HS-27A (cell line): ENCODE results near the gene FOXA3.
A peak's percentile ranks its signal among the peaks of the same experiment; 100 is the strongest.

Source experiments
- DNase-seq: peaks from one replicate; pipeline ENCODE4 v3.0.0-alpha.2; 2012; ENCODE audit warnings: low read depth, missing footprints

Gene FOXA3

DNA sequence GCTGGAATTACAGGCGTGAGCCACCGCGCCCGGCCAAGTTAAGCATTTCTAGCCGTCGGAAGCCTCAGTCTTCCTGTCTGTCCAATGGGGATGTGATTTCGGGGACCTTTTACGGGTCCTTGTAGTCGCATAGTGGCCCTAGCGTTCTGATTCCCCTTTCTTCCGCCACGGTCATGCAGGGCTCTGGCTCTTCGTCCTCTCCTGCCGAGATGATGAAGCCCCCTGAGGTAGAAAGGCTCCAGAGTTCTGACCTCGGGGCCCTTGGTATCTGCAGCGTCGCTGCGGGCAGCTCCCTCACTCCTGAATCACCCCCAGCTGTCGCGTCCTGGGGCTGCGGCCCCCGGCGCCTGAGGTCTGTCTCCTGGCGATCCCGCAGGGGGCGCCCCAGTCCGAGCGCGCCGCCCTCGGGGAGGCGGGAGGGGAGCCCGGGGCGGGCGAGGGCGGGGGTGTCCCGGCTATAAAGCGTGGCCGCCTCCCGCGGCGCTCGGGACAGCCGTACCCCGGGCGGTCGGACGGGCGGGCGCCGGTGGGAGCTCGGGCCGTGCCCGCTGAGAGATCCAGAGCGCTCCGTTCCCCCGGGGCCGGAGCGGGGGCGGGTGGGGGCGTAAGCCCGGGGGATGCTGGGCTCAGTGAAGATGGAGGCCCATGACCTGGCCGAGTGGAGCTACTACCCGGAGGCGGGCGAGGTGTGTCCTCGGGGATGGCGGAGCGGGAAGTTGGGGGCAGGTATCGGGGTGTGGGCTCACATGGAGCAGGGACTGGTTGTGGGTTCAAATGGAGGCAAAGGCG lies at the start of gene FOXA3:
TSS of gene FOXA3 (plus strand) at position 487 of the 789 bp plus-strand sequence. CDS start at position 618, 131 bp downstream.
- DNase-seq: no peak

DNA sequence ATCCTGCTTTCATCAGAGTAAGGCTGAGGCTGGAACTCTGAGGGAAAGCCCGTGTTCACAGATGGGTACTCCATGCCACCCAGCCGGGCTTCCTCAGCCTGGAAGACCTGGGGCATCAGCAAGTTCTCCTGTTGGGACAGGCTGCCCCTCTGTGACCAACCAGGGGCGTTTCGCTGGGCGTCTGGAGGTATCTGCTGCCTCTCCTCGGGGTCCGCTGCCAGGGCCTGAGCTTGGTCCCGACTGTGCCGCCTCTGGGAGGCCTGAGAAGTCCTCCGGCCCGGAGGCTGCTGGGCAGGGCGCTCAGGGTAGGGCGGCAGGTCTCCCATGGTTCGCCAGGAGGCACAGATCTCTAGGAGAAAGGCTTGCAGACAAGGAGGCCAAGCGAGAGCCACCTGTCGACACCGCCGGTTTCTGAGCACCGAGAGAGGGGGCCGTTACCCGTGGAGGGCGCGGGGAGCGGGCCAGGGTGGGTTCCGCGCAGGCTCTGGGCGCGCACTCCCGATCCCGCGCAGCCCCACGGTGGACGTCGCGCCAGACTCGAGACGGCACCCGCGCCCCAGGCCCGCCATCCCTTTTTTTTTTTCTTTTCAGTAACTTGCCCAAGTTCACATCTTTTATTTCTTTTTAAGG lies 49.2 kb upstream of the FOXA3 start, which contains the start of gene RSPH6A:
TSS of gene RSPH6A (minus strand) at position 458 of the 630 bp plus-strand sequence. CDS start at position 326, 132 bp downstream.
- DNase-seq: no peak

DNA sequence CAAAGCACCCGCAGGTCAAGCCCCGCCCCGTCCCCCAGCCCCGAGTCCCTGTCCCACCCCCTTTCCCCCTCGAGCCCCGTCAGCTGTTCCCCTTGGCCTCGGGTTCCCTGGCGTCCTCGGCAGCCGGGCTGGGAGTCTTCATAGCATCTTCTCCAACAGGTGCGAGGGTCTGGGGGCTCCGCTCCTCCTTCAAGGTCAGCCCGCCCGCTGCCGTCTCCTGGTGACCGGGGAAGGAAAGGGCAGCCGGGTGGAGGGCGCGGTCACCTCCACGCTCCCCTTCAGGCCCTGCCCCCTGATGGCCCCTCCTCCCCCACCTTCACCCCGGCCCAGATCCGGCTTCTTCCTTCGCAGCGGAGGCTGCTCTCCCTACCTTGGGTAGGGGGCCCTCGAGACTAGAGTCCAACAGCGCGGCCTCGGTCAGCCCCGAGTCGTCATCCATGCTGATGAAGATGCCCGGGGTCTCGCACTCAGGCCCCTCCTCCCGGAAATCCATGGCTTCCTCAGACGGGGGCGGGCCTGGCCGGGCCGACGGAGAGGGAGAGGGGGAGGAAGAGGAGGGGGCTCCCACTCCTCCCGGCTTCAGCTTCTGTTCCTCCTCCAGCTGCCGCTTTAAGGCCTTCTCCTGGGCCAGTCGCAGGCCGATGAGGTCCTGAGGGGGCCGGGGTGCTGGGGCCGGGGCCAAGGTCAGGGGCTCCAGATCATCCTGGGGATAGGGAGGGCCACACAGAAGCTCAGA lies 48.5 kb upstream of the FOXA3 start:
- no peak for DNase-seq

DNA sequence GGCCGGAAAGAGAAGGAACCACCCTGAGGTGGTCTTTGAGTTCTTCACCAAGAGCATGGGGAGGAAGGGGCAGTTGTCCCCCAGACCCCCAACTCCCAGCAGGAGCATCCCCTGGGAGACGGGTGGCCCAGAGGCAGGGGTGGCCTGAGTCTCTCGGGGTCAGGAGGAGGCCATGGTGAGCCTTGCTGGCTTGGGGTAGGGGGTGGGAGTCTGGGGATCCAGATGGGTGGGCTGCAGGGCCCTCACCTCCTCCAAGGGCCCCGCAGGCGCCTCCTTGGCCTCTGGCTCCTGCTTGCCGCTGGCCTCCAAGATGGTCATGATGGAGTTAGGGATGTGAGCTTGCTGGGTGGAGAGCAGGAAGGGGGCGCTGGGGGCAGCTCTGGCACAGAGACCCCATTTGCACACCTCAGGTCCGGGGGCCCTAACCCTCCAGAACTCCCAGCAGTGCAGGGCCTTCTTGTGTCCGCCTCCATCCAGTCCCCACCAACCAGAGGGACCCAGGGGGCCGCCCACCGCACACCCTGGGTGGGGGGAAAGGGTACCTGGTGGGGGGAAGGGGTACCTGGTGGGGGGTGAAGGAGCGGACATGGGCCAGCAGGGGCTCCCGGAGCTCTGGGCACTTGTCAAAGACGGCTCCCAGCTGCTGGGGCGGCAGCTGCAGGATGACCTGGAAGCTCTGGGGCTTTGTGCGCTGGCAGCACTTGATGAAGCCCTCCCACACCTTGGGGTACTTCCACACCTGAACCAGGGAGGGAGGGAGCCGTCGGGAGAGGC lies 47.7 kb upstream of the FOXA3 start:
- DNase-seq: no peak

DNA sequence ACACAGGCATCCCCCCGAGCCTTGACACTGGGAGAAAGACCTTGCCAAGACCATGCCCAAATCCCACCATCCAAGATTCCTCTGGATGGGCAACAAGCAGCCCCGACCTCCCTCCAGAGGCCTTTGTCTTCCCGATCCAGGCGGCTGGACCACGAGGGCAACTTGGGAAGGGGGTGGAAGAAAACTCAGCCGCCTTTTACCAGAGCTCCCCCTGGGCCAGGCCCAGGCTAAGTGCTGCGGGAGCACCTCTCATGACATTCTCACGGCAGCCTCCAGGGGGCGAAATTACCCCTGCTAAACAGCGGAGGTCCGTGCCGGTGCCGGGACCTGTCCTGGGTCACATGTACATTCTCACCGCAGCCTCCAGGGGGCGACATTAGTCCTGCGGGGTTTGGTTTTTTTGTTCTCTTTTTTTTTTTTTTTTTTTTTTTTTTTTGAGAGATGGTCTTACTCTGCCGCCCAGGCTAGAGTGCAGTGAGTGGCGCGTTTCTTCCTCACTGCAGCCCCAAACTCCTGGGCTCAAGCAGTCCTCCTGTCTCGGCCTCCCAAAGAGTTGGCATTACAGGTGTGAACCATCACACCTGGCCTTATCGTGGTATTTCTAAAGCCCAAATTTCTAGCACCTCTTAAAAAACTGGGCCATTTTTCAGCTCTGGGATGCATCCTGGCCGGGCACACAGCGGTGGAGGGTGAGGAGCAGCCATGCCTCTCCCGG lies 47.0 kb upstream of the FOXA3 start:
- DNase-seq: peak; percentile 89

DNA sequence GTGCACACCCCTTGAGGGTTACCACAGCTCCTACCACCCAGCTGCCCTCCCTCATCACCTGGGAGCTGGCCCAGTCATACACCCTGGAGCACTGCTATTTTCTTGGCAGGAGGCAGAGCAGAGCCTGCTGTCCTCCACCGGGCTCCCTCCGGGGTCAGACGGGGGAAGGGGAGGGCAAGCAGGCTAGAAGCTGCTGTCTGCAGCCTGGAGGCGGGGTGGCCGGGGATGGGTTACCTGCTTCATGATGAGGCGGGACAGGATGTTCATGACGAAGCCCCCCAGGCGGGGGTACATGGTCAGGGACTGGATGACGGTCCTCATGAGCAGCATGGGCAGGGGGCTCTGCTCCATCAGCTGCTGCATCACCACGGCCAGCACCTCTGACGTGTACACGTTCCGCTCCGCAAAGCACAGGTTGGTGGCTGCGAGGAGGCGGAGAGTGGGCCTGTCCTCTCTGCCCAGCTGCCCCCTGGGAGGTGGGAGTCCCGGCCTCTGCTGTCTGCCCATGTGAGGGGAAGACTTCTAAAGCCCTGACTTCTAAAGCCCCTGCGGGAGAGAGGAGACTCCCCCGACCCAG lies 46.3 kb upstream of the FOXA3 start:
- no peak for DNase-seq

DNA sequence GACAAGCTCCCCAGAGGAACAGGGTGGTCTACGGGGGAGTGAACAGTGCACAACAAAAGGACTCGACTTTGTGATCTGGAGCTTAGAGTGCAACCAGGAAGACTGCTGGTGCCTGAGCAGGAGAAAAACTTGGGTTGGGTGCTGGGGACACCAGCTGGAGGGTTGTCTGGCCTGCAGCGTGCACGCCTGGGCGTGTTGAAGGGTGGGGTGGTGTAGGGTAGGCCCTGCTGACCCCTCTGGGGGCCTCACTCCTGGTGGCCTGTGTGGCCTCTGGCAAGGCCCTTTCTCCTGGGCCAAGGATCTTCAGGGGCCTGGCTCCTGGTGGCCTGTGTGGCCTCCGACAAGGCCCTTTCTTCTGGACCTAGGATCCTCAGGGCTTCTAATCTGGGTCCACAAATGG lies 44.4 kb upstream of the FOXA3 start:
- DNase-seq: no peak

DNA sequence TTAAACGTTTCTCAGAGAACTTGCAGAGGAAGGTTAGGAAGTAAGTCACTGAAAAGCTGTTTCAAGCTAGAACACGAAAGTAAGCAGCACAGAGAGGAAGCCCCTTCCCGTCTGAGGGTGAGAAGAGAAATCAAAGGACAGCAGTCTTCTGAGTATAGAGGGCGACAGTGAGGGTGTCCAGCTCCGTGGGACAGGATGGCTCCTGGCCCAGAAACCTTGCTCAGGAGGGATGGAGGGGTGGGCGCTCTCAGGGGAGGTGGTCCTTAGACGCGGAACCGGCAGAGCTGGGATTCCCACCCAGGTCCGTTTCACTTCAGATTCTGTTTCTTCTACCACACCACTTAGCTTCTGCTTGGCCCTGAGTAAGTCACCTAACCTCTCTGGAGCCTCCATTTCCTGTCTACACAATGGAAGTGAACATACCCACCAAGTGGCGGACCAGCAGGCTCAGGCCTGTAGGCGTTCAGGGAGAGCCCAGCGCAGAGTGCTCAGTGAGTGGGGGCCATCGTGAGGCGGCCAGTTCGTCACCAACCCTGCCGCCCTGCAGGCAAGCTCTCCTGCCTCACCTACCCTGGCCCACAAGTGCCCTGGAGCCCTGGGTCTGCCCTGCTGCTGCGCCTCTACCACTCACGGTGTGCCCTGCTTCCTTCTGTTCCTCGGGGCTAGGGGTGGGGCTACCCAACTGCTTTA lies 43.6 kb upstream of the FOXA3 start:
- no peak for DNase-seq

DNA sequence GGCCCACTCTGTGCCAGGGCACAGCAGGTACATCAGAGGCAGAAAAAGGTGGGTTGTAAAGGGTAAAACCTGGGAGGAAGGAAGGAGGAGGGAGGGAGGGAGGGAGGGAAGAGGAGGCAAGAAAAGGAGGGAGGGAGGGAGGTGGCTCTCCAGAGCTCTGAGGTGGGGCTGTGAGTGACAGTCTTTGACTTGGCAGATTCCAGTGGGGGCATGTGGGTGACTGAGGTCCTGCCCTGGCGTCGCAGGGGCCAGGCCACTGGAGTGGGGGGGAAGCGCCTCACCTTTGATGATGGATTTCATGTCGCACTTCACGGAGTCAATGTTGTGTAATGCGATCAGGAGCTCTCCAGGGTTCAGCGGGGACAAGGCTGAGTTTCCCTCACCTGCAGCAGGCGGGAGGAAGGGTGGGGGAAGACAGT lies 43.0 kb upstream of the FOXA3 start:
- DNase-seq: no peak

DNA sequence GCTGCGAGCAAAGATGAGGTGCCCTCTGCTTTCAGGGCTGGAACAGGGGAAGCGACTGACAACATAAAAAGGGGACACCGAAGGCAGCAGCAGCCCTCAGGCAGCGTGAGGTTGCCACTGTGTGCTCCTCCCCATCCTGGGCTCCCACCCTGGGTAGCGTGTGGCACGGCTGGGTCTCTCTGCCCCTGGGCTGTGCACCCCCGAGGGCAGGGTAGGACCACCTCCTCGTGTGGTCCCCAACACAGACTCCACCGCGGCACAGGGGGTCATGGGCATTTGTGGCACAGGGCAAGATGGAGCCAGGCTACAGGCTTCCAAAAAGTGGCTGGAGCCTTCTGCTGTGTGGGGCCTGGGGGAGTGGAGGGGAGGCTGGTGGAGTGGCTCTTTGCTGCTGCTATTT lies 42.6 kb upstream of the FOXA3 start:
- DNase-seq: no peak

DNA sequence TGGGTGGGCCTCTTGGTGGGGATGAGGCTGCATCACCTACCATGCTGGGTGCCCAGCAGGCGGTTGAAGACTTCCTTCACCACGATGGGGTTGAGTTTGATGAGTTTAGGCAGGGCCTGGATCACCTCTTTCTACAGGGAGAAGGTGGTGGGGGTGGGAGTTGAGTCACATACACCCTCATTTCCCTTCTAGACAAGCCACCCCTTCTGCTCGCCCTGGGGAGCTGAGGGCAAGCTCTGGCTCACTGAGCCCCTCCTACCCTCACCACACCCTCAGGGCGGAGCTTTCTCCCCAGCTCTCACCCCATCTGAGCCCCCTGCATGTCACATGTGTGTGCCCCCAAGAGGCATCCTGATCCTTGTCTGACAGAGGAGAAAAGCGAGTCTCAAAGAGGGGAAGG lies 41.4 kb upstream of the FOXA3 start:
- DNase-seq: no peak

DNA sequence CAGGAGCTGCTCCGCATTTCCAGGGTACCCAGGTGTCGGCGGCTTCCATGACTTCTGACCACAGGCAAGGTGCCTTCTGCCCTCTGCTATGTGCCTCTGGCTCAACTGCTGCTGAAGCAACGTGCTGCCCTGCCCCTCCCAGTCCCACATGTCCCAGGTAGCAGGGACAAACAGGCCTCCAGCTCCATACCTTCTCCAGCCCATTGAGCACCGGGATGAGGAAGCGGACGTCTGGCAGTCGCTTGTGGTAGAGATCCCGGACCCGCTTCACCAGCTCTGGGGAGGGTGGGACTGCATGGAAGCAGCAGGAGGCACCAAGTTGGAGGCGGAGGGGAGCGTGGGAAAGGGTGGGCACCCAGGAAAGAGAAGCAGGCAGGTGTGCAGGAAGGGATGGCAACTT lies 40.9 kb upstream of the FOXA3 start:
- DNase-seq: no peak

DNA sequence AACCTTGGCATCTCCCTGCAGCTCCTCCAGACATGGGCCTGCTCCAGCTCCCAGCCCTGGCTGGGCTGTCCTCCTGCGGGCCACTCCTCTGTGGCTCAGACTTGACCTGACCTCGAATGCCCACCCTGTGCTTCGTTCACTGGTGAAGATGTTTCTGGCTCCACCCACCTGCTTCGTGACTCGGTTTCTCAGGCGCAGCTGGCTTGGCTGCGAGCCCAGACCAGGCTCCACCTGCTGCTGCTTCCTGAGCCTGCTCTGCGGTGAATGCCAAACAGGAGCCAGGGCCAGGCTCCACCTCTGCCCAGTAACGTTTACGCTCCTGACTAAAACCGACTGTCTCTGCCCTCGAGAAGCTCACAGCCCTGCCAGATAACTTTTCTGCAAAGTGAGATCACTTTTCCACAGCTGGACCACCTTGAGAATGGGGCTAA lies 40.1 kb upstream of the FOXA3 start:
- no peak for DNase-seq

DNA sequence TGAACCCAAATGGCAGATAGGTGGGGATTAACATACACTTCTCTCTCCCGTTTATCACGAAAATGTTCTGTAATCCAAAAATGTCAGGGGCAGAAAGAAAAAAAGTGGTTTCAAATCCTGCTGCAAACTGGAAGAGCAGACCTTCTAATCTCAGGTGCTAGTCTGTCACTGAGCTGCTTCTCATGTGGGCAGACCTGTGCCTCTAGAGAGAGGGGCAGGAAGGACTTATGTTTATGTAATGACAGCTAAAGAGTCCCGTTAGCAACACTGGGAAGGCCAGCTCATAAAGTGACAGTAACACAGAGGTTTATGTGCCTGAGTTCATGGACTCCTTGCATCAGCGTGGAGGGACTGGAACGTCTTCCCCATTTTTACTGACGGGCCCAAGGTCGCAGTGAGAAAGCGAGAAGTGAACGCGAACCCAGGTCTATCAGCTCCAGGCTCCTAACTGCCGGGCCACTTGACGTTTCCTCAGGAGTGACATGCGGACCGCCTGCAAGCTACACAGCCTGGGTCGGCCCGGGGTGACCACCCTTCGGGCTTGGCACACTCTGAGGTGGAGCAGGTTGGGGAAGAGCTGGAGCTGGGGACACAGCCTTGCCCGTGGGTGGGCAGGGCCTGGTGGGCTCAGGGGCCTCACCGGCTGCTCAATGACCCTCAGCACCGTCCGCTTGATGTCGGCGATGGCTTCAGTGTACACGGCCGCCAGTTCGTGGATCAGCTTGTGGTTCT lies 39.4 kb upstream of the FOXA3 start:
- no peak for DNase-seq

DNA sequence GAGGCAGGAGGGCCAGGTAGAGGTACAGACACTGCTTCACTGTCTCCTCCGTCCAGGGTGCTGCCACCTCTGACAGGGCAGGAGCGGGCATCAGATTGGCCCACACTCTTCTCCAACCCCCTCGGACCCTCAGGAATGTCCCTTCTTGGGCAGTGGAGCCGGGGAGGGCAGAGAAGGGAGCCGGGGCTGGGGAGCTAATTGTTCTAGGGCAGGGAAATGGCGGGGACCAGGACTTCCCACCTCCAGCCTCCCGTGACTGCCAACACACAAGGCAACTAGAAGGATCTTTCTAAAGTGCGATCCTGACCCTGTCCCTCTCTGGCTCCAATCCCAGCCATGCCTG lies 38.9 kb upstream of the FOXA3 start:
- no peak for DNase-seq

DNA sequence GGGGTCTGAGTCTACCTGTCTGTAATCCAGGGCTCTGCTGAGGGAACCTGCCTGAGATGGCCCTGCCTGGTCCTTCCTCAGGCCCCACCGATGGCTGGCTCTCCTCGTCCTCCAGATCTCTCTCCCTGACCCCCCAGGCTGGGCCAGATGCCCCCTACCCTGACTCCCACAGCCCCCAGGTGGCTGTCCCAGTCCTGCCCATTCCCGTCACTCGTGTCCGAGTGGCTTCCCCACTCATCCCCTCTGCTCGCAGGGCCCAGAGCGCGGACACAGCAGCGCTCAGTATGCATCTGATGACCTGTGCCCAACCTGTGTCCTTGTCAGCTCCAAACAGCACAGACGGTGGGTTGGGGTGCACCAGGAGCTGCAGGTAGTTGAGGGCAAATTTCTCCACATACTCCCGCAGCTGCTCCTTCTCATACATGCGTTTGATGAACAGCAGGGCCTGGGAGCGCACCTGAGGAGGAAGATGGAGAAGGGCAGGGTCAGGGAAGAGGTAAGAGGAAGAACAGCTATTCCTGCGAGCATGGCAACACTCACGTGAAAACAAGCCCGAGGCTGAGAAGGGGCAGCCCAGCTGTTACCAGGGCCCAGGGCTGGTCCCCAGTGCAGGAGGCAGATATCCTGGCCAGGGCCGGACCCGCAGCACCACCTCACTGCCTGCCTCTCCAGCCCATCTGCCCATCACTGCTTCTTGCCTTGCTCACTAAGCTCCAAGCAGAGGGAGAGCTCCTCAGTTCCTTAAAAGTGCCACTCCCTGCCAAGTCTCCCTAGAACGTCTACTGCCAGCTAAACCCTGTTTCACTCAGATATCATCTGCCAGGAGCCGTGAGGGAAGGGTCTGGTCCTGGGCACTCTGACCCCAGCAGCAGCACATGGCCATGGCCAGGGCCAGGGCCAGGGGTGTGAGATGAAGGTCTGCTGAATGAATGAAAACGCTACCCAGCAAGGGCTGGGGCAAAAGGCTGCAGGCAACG lies 37.9 kb upstream of the FOXA3 start:
- no peak for DNase-seq

DNA sequence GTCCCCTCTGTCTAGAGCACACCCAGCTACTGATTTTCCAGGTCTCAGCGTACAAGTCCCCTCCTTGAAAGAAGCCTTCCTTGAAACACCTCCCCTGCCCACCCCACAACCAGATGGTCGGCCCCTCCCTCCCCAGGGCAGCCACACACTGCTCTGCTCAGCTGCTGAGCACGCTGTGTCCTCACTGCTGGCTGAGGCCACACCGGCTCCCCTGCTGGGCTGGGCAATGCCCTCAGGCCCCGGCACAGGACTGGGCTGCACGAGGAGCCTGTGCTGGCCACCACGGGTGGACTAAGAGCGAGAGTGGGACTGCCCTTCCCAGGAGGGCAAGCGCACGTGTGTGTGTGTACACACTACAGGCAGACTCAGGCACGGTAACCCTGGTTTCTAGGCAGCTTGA lies 37.2 kb upstream of the FOXA3 start:
- no peak for DNase-seq

DNA sequence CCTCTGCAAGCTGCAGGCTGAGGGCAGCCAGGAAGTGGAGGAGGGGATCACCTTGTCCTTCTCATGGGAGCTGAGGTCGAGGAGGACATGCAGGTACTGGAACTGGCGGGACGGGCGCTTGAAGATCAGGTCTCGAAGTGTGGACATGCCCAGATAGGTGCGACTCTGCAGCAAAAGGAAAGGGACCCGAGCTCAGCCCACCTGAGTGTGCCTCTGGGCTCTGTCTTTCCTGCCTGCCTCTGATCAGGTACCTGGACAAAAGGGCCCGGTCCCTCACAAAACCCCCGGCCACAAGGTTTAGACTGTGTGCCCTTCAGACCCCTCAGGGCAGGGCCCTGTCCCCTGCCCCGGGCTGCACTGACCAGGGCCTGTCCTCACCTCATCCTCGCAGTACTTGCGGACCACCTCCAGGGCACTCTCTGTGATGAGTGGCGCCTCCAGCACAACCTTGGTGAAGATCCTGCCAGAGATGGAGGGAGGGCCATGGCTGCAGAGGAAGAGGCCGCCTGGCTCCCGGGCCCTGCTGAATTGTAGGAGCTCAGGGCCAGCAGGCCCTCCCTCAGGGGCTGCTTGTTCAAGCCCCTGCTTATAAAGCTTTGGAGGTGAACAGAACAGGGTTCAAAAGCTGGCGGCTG lies 36.5 kb upstream of the FOXA3 start:
- no peak for DNase-seq
